HL-60 (cell line): Measurements from ENCODE around the gene MYH14.

Experiments
- DNase-seq, 2 experiments: peaks; one replicate each; pipeline ENCODE4 v3.0.0-alpha.2; 2010 to 2020; ENCODE audit warnings: low read depth in 1 of 2, low spot score in 1 of 2
- H3K27ac ChIP-seq: fragments of 250-450 bp; sonication (Bioruptor Pico); replicated peaks from 2 replicates; pipeline ENCODE4 v1.5.1; 2020; ENCODE audit warnings: mild to moderate bottlenecking, moderate library complexity
- H3K27me3 ChIP-seq: fragments of 250-450 bp; sonication (Bioruptor Pico); 2 replicates; pipeline ENCODE4 v1.5.1; 2021; ENCODE audit warnings: mild to moderate bottlenecking, moderate library complexity; ENCODE audit not compliant: insufficient read depth, poor library complexity, severe bottlenecking
- H3K4me3 ChIP-seq: replicated peaks from 2 replicates; pipeline ENCODE4 v1.5.1; 2011; ENCODE audit warnings: mild to moderate bottlenecking, control low read depth, low read length; ENCODE audit not compliant: insufficient read depth
- GABPA ChIP-seq: IDR thresholded peaks from 2 replicates; pipeline ENCODE4 v1.6.1; 2012; ENCODE audit warnings: low read depth
- POLR2AphosphoS5 ChIP-seq: IDR thresholded peaks from 2 replicates; pipeline ENCODE4 v1.6.1; 2012; ENCODE audit warnings: low read depth
- SPI1 ChIP-seq: IDR thresholded peaks from 2 replicates; pipeline ENCODE4 v1.6.1; 2012; ENCODE audit warnings: low read depth, mild to moderate bottlenecking, borderline replicate concordance
- TF ChIP-seq, protein P1 (sequence below): IDR thresholded peaks from 2 replicates; pipeline ENCODE4 v1.6.1; 2012; ENCODE audit warnings: low read depth; ENCODE audit not compliant: insufficient replicate concordance
- TF ChIP-seq, protein P2 (sequence below): IDR thresholded peaks from one replicate; pipeline ENCODE4 v1.5.1; 2011; ENCODE audit warnings: low read length, control low read depth, inconsistent platforms; ENCODE audit not compliant: insufficient read depth

Gene MYH14

DNA sequence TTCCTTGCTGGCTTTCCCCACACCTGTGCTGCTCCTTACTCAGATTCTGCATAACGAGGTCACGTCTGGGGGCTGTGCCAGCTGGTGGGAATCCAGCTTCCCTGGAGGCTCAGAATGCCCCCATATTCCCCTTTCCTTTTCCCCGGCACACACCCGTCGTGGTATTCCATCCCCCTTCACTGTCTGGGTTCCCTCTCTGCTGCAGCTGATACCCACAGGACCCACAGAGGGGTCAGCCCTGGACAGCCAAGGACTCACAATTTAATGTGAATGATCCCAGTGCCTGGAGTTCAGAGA is 4.2 kb upstream of the MYH14 start:
- TF ChIP-seq SPI1 (no peak), GABPA (no peak), POLR2AphosphoS5 (no peak)
- TF ChIP-seq, protein P1, sequence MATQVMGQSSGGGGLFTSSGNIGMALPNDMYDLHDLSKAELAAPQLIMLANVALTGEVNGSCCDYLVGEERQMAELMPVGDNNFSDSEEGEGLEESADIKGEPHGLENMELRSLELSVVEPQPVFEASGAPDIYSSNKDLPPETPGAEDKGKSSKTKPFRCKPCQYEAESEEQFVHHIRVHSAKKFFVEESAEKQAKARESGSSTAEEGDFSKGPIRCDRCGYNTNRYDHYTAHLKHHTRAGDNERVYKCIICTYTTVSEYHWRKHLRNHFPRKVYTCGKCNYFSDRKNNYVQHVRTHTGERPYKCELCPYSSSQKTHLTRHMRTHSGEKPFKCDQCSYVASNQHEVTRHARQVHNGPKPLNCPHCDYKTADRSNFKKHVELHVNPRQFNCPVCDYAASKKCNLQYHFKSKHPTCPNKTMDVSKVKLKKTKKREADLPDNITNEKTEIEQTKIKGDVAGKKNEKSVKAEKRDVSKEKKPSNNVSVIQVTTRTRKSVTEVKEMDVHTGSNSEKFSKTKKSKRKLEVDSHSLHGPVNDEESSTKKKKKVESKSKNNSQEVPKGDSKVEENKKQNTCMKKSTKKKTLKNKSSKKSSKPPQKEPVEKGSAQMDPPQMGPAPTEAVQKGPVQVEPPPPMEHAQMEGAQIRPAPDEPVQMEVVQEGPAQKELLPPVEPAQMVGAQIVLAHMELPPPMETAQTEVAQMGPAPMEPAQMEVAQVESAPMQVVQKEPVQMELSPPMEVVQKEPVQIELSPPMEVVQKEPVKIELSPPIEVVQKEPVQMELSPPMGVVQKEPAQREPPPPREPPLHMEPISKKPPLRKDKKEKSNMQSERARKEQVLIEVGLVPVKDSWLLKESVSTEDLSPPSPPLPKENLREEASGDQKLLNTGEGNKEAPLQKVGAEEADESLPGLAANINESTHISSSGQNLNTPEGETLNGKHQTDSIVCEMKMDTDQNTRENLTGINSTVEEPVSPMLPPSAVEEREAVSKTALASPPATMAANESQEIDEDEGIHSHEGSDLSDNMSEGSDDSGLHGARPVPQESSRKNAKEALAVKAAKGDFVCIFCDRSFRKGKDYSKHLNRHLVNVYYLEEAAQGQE = no peak
- TF ChIP-seq, protein P2, sequence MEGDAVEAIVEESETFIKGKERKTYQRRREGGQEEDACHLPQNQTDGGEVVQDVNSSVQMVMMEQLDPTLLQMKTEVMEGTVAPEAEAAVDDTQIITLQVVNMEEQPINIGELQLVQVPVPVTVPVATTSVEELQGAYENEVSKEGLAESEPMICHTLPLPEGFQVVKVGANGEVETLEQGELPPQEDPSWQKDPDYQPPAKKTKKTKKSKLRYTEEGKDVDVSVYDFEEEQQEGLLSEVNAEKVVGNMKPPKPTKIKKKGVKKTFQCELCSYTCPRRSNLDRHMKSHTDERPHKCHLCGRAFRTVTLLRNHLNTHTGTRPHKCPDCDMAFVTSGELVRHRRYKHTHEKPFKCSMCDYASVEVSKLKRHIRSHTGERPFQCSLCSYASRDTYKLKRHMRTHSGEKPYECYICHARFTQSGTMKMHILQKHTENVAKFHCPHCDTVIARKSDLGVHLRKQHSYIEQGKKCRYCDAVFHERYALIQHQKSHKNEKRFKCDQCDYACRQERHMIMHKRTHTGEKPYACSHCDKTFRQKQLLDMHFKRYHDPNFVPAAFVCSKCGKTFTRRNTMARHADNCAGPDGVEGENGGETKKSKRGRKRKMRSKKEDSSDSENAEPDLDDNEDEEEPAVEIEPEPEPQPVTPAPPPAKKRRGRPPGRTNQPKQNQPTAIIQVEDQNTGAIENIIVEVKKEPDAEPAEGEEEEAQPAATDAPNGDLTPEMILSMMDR = no peak
- Histone ChIP-seq H3K27ac (no peak overlapping the region), H3K4me3 (no peak overlapping the region), H3K27me3 (peaks cover 9% of the 10 kb centered on the region)
- no peak for DNase-seq

DNA sequence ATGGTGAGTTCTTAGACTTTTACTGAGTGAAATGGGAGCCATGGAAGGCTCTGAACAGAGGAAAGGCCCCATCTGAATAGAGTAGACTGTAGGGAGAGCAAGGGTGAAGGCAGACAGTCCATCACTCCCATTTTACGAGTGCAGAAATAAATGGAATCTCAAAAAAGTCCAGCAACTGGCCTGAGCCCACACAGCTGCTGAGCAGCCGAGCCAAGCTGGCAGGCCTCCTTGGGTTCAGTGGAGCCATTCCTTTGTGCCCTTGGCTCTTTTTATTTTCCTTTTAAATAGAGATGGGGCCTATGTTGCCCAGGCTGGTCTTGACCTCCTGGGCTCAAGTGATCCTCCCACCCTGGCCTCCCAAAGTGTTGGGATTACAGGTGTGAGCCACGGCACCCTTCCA is 1.0 kb upstream of the MYH14 start:
- DNase-seq = no peak
- TF ChIP-seq GABPA (no peak), SPI1 (no peak), POLR2AphosphoS5 (no peak)
- TF ChIP-seq, protein P1 = no peak
- TF ChIP-seq, protein P2 = no peak
- Histone ChIP-seq H3K4me3 (no peak overlapping the region), H3K27me3 (peaks cover 17% of the 10 kb centered on the region), H3K27ac (no peak overlapping the region)

DNA sequence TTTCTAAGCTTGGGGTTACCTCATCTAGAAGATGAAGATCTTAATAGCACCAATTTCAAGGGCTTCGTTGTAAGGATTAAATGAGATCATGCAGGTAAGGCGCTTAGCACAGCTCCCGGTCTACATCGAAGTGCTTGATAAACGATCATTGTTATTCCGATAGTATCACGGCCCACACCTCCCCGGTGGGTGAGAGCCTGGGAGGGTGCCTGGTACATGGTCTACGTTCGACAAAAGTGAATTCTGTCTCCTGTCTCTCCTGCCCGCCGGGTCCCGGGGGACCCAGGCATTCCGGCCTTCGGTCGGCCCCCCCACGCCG is 501 bp upstream of the MYH14 start:
- TF ChIP-seq POLR2AphosphoS5 = no peak
- TF ChIP-seq GABPA = no peak
- TF ChIP-seq, protein P2 = no peak
- TF ChIP-seq, protein P1 = no peak
- TF ChIP-seq SPI1 = no peak
- no peak overlapping the region for H3K27ac ChIP-seq
- H3K4me3 ChIP-seq = no peak overlapping the region
- DNase-seq = no peak
- H3K27me3 ChIP-seq = peaks cover 17% of the 10 kb centered on the region
